ENCODE data around the gene DPEP3.

- TF ChIP-seq CTCF (IDR thresholded peaks at IDR 0.05) = no peak
- no peak for TF ChIP-seq POLR2A (IDR thresholded peaks at IDR 0.05)
Observed at GRCh38 chr16:67967958-67968399, 12.3 kb downstream of the DPEP3 start.

Data from body of pancreas (tissue), 4 donors.